GM21723 (cell line): ENCODE measurements around the gene SLC27A4.
A peak's percentile ranks its signal among the peaks of the same experiment; 100 is the strongest.
"Not testable (repeated sequence)": the region's sequence is repeated elsewhere in the genome, so short reads cannot be mapped to it uniquely, and the experiment has no call there.

Experiments
- ATAC-seq: cut with Tn5 transposase; IDR thresholded peaks from one replicate; pipeline ENCODE4 v1.9.1; 2021; ENCODE audit warnings: mild to moderate bottlenecking, moderate library complexity; ENCODE audit not compliant: unreplicated experiment

The SLC27A4 gene

GRCh38 chr9:128323791-128324190, 16.5 kb upstream of the SLC27A4 start:
- no peak for ATAC-seq

GRCh38 chr9:128324401-128324800, 15.9 kb upstream of the SLC27A4 start:
- ATAC-seq: no peak

DNA sequence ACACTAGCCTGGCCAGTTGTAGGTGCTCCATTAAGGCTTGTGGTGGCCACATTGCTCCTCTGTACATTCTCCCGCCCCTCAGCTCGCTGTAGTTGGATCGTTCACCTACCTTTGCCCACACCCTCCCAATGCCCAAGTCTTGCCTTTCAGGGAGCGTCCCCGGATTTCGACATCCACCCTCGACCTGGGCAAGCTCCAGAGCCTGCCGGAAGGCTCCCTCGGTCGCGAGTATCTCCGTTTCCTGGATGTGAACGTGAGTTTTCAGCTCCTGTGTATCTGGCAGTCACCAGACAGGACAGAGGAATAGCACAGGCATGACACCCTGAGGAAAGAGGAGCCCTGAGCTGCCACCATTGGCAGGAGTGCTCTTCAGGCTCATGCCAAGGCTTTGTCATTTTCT, 14.7 kb upstream of the SLC27A4 start:
- ATAC-seq: no peak

GRCh38 chr9:128333451-128333869, 6.9 kb upstream of the SLC27A4 start:
- no peak for ATAC-seq

- ATAC-seq: no peak
Measured at GRCh38 chr9:128335161-128335560, 5.2 kb upstream of the SLC27A4 start.

DNA sequence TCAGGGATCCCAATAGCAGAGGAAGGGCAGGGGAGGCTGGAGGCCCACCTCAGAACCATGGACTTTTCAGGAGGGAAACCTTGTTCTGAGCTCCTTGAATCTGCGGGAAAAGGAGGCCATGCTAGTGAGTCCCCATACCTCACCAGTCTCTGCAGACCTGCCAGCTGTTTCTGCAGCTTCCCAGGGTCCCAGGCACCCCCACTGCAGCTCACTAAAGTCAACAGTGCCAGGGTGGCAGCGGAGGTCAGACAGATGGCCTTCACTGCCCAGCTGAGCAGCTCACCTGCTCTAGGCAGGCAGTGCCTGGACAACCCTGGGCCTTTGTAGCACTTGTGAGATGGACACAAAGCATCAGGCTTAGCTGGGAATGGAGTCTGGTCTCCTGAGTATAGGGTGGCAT, 4.4 kb upstream of the SLC27A4 start:
- no peak for ATAC-seq

- ATAC-seq: no peak
Measured at GRCh38 chr9:128337936-128338335, 2.4 kb upstream of the SLC27A4 start.

- ATAC-seq: not testable (repeated sequence)
Measured at GRCh38 chr9:128338852-128339614, 1.3 kb upstream of the SLC27A4 start.

DNA sequence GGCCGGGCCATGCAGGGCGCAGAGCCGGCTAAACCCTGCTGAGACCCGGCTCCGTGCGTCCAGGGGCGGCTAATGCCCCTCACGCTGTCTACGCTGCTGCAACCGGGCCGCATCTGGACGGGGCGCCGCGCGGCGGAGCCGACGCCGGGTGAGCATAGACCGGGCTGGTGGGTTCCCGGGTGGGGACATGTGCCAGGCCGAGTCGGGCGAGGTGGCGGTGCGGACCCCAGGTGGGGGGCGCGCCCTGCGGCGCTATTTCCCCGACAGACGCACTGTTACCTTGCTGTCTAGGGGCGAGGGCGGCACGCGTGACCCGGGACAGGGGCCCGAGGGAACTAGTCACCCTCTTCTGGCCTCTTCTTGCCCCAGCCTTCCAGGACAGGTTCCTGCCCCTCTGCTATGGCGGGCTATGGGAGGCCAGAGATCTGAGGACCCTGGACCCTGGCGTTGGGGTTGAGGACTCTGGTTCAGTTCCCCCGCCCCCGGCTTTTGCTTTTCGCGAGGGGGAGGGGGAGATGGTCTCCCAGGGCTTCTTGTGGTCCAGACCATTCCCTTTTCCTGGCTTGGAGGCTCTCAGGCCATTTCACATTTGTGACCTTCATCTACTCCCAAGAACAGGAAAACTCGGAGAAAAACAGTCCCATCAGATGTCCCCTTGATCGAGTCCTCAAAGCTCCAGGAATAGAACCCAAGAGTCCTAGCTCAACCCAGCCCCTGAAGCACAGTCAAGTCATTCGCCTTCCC, 536 bp downstream of the SLC27A4 start:
- peak; percentile 43 for ATAC-seq

GRCh38 chr9:128341435-128341849, 1.1 kb downstream of the SLC27A4 start:
- peak; percentile 50 for ATAC-seq

DNA sequence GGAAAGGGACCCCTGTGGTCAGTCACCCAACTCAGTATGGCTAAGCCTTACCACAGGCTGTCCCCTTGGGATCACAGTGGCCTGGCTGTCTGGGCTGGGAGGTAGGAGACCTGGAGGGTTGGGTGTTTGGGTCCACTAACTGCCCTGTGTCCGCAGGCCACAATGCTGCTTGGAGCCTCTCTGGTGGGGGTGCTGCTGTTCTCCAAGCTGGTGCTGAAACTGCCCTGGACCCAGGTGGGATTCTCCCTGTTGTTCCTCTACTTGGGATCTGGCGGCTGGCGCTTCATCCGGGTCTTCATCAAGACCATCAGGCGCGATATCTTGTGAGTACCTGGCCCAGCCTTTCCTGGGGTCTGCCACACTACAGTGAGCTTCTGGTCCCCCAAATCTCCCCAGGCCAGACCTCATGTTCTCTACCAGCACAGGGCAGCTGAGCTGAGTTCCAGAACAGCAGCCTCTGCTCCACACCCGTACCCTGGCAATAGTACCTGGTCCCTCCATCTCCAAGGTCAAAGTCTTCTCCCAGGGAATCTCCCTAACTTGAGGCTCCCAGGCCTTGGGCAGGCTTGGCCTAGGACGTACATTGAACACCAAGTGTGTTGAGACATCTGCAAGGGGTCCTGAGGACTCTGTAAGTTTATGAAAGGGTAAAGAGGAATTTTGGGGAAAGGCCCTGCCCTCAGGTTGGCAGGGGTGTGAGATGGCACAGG, 2.8 kb downstream of the SLC27A4 start:
- no peak for ATAC-seq

DNA sequence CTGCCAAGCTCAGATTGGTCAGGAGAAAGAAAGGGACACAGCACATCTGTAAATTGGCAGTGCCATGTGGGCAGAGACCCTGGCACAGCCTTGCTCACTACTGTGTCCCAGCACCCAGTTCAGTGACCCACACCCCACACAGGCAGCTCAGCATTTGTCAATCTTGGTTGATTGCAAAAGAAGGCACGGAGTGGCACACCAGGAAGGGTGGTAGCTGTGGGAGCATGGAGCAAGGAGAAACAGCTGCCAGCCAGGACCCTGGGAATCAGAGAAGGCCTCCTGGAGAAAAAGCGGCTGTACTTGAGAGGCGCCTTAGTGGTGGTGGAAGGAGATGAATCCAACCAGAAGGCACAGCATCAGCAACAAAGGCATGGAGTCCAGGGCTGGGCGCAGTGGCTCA, 3.5 kb downstream of the SLC27A4 start:
- no peak for ATAC-seq

DNA sequence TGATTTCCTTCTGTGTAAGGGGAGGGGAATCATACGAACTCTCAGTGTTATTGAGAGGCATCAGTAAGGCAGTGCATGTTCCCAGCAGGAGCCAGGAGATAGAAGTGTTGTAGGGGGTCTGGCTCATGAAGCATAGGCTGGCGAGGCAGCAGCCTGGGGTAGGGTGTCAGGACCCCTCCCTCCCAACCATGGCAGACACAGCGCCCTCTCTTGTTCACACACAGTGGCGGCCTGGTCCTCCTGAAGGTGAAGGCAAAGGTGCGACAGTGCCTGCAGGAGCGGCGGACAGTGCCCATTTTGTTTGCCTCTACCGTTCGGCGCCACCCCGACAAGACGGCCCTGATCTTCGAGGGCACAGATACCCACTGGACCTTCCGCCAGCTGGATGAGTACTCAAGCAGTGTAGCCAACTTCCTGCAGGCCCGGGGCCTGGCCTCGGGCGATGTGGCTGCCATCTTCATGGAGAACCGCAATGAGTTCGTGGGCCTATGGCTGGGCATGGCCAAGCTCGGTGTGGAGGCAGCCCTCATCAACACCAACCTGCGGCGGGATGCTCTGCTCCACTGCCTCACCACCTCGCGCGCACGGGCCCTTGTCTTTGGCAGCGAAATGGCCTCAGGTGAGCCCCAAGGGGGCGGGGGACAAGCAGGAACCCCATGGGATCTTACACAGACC, 4.7 kb downstream of the SLC27A4 start:
- no peak for ATAC-seq

DNA sequence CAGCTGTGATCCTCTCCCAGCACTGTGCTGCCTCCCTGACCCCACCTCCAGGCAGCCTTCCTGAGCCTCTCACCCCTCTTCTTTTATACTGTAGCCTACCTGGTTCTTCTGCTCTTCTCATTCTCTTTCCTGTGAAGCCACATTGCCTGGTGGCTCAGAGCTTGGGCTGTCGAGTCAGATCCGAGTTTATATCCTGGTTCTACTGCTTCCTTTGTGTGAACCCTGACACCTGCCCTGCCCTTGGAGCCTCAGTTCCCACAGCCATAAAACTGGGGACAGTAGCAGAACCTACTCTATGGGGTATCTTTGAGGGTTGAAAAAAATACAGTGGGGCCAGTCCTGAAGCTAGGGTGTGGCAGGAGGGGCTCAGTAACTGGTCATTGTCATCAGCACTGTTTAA, 8.8 kb downstream of the SLC27A4 start:
- no peak for ATAC-seq

DNA sequence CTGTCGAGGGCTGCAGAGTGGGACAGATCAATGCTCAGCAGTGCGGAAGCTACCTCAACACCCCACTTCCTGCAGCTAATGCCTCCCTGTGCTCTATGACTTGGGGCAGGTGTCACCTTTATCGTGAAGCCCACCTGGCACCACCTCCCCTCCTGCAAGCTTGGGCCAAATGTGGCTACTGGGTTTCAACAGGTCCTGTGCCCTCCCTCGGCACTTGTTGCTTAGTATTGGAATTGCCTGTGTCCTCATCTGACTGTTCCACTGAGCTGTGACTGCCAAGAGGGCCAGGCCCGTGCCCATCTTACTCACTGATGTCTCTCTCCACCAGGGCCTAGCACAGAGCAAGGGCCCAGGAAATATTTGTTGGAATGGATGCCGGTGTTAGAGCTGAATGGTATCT, 9.4 kb downstream of the SLC27A4 start:
- no peak for ATAC-seq

GRCh38 chr9:128355451-128355850, 15.1 kb downstream of the SLC27A4 start:
- ATAC-seq: no peak

GRCh38 chr9:128358090-128358489, 17.8 kb downstream of the SLC27A4 start:
- no peak for ATAC-seq

GRCh38 chr9:128358861-128359260, 18.5 kb downstream of the SLC27A4 start:
- ATAC-seq: no peak

DNA sequence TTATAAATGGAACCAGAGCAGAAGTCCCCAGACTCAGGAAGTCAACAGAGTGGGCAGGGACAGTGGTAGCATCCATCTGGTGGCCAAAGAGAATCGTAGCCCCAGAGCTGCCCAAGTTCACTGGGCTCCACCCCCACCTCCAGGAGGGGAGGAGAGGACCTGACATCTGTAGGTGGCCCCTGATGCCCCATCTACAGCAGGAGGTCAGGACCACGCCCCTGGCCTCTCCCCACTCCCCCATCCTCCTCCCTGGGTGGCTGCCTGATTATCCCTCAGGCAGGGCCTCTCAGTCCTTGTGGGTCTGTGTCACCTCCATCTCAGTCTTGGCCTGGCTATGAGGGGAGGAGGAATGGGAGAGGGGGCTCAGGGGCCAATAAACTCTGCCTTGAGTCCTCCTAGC, 20.5 kb downstream of the SLC27A4 start:
- no peak for ATAC-seq

GRCh38 chr9:128361296-128361985, 21.1 kb downstream of the SLC27A4 start:
- ATAC-seq: no peak
